GM19324 (cell line): ENCODE results near the gene R3HDM1.
"Not testable (repeated sequence)": the region's sequence is repeated elsewhere in the genome, so short reads cannot be mapped to it uniquely, and the experiment has no call there.

ENCODE experiments used
- ATAC-seq: cut with Tn5 transposase; IDR thresholded peaks from one replicate; pipeline ENCODE4 v1.9.1; 2021; ENCODE audit warnings: mild to moderate bottlenecking, moderate library complexity; ENCODE audit not compliant: unreplicated experiment, low FRiP score

Gene R3HDM1

GRCh38 chr2:135531231-135532197, at the start of gene R3HDM1:
Gene R3HDM1 (plus strand): TSS chr2:135531484. CDS start chr2:135604846, 73,362 bp downstream.
- ATAC-seq: peak; percentile 84

GRCh38 chr2:135485441-135485840, 45.8 kb upstream of the R3HDM1 start:
- ATAC-seq: no peak

- no peak for ATAC-seq
These were observed 40.9 kb upstream of the R3HDM1 start for GRCh38 chr2:135490376-135490775.

- ATAC-seq: no peak
These were observed 36.8 kb upstream of the R3HDM1 start for GRCh38 chr2:135494503-135494902.

- ATAC-seq: no peak
These were observed 36.4 kb upstream of the R3HDM1 start for GRCh38 chr2:135494917-135495316.

GRCh38 chr2:135498588-135498987, 32.7 kb upstream of the R3HDM1 start:
- not testable (repeated sequence) for ATAC-seq

GRCh38 chr2:135504811-135505210, 26.5 kb upstream of the R3HDM1 start:
- ATAC-seq: no peak

GRCh38 chr2:135510577-135510976, 20.7 kb upstream of the R3HDM1 start:
- peak; percentile 54 for ATAC-seq

GRCh38 chr2:135512099-135512498, 19.2 kb upstream of the R3HDM1 start:
- ATAC-seq: no peak

- no peak for ATAC-seq
These were observed 5.5 kb upstream of the R3HDM1 start for GRCh38 chr2:135525786-135526185.

- no peak for ATAC-seq
These were observed 3.3 kb upstream of the R3HDM1 start for GRCh38 chr2:135528006-135528405.

- peak; percentile 79 for ATAC-seq
These were observed 712 bp upstream of the R3HDM1 start, which contains the start of gene ZRANB3 for GRCh38 chr2:135530313-135531230. Gene ZRANB3 (minus strand): TSS chr2:135531218.

GRCh38 chr2:135532581-135532980, 1.3 kb downstream of the R3HDM1 start:
- ATAC-seq: no peak

GRCh38 chr2:135533545-135533944, 2.3 kb downstream of the R3HDM1 start:
- not testable (repeated sequence) for ATAC-seq

- ATAC-seq: no peak
These were observed 15.2 kb downstream of the R3HDM1 start for GRCh38 chr2:135546436-135546835.

- no peak for ATAC-seq
These were observed 16.0 kb downstream of the R3HDM1 start for GRCh38 chr2:135547311-135547710.

- ATAC-seq: no peak
These were observed 20.1 kb downstream of the R3HDM1 start for GRCh38 chr2:135551356-135551755.

- ATAC-seq: no peak
These were observed 21.6 kb downstream of the R3HDM1 start for GRCh38 chr2:135552887-135553286.

- no peak for ATAC-seq
These were observed 24.0 kb downstream of the R3HDM1 start for GRCh38 chr2:135555311-135555710.

- ATAC-seq: no peak
These were observed 26.2 kb downstream of the R3HDM1 start for GRCh38 chr2:135557530-135557929.

- no peak for ATAC-seq
These were observed 30.6 kb downstream of the R3HDM1 start for GRCh38 chr2:135561925-135562324.
